Measurements from ENCODE around the gene CREG2.

DNA sequence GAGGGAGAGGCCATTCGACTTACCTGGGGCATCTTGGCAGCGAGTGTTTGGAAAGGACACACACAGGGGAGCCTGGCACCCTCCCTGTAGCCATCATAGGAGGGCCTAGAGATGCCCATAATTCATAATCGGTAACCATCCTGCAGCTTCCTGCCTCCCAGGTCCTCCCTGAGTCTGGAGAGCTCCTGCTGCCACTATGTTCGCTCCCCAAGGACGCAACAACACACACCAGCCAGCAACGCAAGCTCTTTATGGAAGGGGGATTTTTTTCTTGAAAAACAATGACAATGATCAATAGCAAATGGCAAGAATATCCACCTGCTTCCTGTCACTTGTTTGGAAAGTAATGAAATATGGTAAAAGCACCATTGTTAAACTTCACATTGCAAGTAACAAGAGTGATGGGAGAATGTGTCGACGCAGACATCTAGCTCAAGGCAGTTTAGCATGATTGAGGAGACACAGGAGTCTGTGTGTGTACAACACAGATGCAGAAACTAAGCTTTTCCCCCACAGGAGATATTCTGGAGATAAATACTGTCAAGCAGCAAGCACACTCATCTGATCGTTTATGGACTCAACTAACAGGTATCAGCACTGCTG lies 24.9 kb upstream of the CREG2 start:
- no peak for TF ChIP-seq POLR2AphosphoS5 (IDR thresholded peaks at IDR 0.05; ENCODE audit: low read depth, low read length)
- TF ChIP-seq POLR2A (IDR thresholded peaks at IDR 0.05; ENCODE audit: low read depth, low read length) = no peak

Data from GM12892 (cell line).